G401 (cell line): Measurements from ENCODE around the gene SCGB1A1. TPM values are rescaled to one million over a fixed set of nuclear protein-coding genes. Genes with fewer than 3 reads are reported as not detected.

Source experiments
- DNase-seq: peaks from one replicate; pipeline ENCODE4 v3.0.0-alpha.2; 2015; ENCODE audit warnings: low spot score
- in situ Hi-C: cut with HindIII; loops from 2 replicates; pipeline ENCODE4 v1.10.0; 2016; ENCODE audit warnings: low sequenced_read_pairs, mixed read lengths
- total RNA-seq: library from RNA; depleted of rRNA; stranded (reverse); fragments of >200 nt; shearing (Covaris generic); gene quantifications from 2 replicates; pipeline ENCODE4 v1.2.3, GENCODE V29; 2014; rRNA removed

Gene SCGB1A1
- total RNA-seq, 1 experiment from 2014 or later: not detected

- no peak for DNase-seq
- in situ Hi-C loops: no loop called here
These were observed 43.1 kb downstream of the SCGB1A1 start for GRCh38 chr11:62461740-62462507.

- DNase-seq: no peak
- in situ Hi-C loops: no loop called here
These were observed 43.7 kb downstream of the SCGB1A1 start for GRCh38 chr11:62462508-62462892.

GRCh38 chr11:62463121-62463542 lies 44.3 kb downstream of the SCGB1A1 start:
- in situ Hi-C loops: no loop called here
- peak; percentile 61 for DNase-seq

- no peak for DNase-seq
- in situ Hi-C loops: no loop called here
These were observed 45.8 kb downstream of the SCGB1A1 start for GRCh38 chr11:62464655-62465054.

GRCh38 chr11:62466444-62466843 lies 47.6 kb downstream of the SCGB1A1 start:
- in situ Hi-C loops: no loop called here

DNA sequence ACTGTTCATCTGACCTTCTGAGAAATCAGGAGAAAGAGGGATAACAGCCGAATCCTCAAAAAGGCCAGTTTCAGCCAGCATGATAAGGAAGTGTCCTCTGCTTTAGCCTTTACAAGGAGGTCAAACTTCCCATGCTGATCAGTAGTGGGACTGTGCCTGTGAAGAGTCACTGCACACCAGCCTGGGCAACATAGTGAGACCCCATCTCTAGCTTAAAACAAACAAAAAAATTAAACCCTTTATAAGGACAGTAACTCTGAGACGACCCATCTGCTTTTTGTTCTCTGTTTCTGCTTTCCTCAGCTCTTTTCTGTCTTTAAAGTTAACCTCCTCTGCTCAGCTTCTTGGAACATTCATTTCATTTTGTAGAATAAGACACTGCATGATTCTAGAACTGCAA lies 49.7 kb downstream of the SCGB1A1 start:
- in situ Hi-C loops: no loop called here
- no peak for DNase-seq

More at GRCh38 chr11:62466444-62466843, 47.6 kb downstream of the SCGB1A1 start:
- no peak for DNase-seq

DNA sequence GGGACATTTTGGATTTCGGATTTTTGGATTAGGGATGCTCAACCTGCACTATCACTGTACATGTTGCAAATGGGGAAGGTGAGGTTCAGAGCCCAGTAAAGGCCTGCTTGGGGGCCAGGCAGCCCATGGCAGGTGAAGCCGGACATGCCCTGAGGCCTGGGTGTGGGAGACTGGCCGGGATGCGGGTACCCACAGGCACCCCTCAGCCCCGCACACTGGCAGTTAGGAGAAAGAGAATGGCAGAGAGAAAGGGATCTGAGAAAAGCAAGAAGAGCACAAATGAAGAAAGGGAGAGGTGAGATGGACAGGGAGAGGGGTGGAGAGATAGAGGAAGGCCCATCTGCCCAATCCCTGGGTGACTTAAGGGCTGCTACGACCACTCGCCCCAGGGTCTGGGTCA lies 52.8 kb downstream of the SCGB1A1 start:
- in situ Hi-C loops: no loop called here
- no peak for DNase-seq

DNA sequence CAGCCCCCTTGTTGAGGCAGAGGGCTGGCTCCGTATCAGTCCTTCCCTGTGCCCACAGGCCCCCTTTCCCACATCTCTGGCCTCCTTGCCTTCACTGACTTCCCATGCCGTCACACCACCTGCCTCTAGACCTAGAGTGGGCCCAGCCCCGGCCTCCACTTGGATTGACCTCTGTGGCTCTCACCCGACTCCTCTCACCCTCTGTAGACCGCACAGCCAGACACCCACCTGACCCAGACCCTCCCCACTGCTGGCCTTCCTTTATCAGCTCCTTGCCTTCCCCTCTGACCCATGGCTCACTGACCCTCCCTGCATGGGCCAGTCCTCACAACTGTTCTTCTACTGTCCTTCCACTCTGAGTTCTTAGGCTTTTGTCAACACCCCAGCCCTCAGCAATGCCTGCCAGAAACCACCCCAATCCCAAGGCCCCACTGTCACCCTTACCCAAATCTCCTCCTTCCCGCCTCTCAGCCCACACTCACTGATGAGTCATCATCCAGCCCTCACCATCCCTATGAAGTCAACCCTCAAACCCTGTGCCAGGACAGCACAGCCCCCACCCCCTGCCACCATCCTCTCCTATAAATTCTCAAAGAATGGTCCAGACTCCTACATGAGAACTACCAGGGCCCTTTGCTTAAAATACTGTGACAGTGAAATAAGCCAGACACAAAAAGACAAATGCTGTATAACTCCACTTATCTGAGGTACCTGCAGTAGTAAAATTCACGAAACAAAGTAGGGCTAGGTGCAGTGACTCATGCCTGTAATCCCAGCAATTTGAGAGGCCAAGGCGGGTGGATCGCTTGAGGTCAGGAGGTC lies 53.4 kb downstream of the SCGB1A1 start:
- no peak for DNase-seq
- in situ Hi-C loops: no loop called here

Other genes starting within 250 kb of the SCGB1A1 start
- not detected in 2 replicates for gene SCGB1D1, start 228.8 kb upstream of the SCGB1A1 start, total RNA-seq
- gene SCGB2A1, start 210.4 kb upstream of the SCGB1A1 start, total RNA-seq: not detected in 2 replicates
- gene SCGB1D2, start 176.8 kb upstream of the SCGB1A1 start, total RNA-seq: not detected in 2 replicates
- not detected in 2 replicates for gene SCGB2A2, start 148.9 kb upstream of the SCGB1A1 start, total RNA-seq
- not detected in 2 replicates for gene SCGB1D4, start 120.0 kb upstream of the SCGB1A1 start, total RNA-seq
- gene ASRGL1, start 81.6 kb upstream of the SCGB1A1 start, total RNA-seq: 26.6 and 28.1 TPM in 2 replicates
- 161 and 197 TPM in 2 replicates for gene AHNAK, start 127.8 kb downstream of the SCGB1A1 start, total RNA-seq
- gene EEF1G, start 154.9 kb downstream of the SCGB1A1 start, total RNA-seq: 3,525 and 3,828 TPM in 2 replicates
- gene TUT1, start 172.5 kb downstream of the SCGB1A1 start, total RNA-seq: 16.5 and 17.6 TPM in 2 replicates
- gene MTA2, start 182.8 kb downstream of the SCGB1A1 start, total RNA-seq: 190 and 224 TPM in 2 replicates
- gene EML3, start 193.7 kb downstream of the SCGB1A1 start, total RNA-seq: 33.2 and 55.7 TPM in 2 replicates
- gene ROM1, start 194.2 kb downstream of the SCGB1A1 start, total RNA-seq: 14.2 and 14.9 TPM in 2 replicates
- gene B3GAT3, start 203.0 kb downstream of the SCGB1A1 start, total RNA-seq: 58.5 and 67.4 TPM in 2 replicates
- gene GANAB, start 227.6 kb downstream of the SCGB1A1 start, total RNA-seq: 289 and 394 TPM in 2 replicates
- 30.0 and 33.5 TPM in 2 replicates for gene INTS5, start 234.3 kb downstream of the SCGB1A1 start, total RNA-seq
- gene C11orf98, start 246.2 kb downstream of the SCGB1A1 start, total RNA-seq: 117 and 157 TPM in 2 replicates
- 12.7 and 13.5 TPM in 2 replicates for gene CSKMT, start 246.3 kb downstream of the SCGB1A1 start, total RNA-seq